Measurements from ENCODE around the gene CHAF1A. TPM values are rescaled to one million over a fixed set of nuclear protein-coding genes. Genes with fewer than 3 reads are reported as not detected.

CHAF1A gene
- polyA plus RNA-seq, 1 donor from 2014 or later = 9.4 TPM

GRCh38 chr19:4423416-4424126, 21.1 kb downstream of the CHAF1A start:
- Histone ChIP-seq H2AFZ (ENCODE audit: low read depth, low read length) (no peak overlapping the region), H3F3A (ENCODE audit: insufficient read depth, low read length, poor library complexity, severe bottlenecking) (no peaks in the 10 kb centered on the region), H3K9ac (ENCODE audit: low read length) (no peak overlapping the region), H3K4me2 (ENCODE audit: low read length) (no peak overlapping the region), H3K4me3 (ENCODE audit: low read length) (no peak overlapping the region), H3K27ac (ENCODE audit: low read length) (no peak overlapping the region), H3K36me3 (ENCODE audit: insufficient read depth, low read length) (no peaks in the 10 kb centered on the region), H3K27me3 (ENCODE audit: insufficient read depth, low read depth, low read length) (no peaks in the 10 kb centered on the region), H3K9me3 (ENCODE audit: low read length) (no peaks in the 10 kb centered on the region), H3K9me2 (ENCODE audit: insufficient read depth, low read length) (no peaks in the 10 kb centered on the region), H4K20me1 (ENCODE audit: insufficient read depth) (no peaks in the 10 kb centered on the region), H3K79me2 (replicated peaks; ENCODE audit: insufficient read depth, low read length) (no peaks in the 10 kb centered on the region)
- TF ChIP-seq MXI1 (conservative IDR thresholded peaks at IDR 0.05; ENCODE audit: poor library complexity, severe bottlenecking) (no peak), RAD21 (conservative IDR thresholded peaks at IDR 0.05) (no peak), EZH2 (IDR thresholded peaks at IDR 0.05; ENCODE audit: borderline replicate concordance, insufficient read depth, low read length, poor library complexity, severe bottlenecking) (no peak), SMC3 (conservative IDR thresholded peaks at IDR 0.05; ENCODE audit: poor library complexity) (no peak), CTCF (IDR thresholded peaks at IDR 0.05; ENCODE audit: poor library complexity, severe bottlenecking) (no peak), EP300 (conservative IDR thresholded peaks at IDR 0.05; ENCODE audit: poor library complexity, severe bottlenecking) (no peak), REST (IDR thresholded peaks at IDR 0.05; ENCODE audit: borderline replicate concordance) (no peak), POLR2AphosphoS5 (IDR thresholded peaks at IDR 0.05) (no peak), TAF1 (IDR thresholded peaks at IDR 0.05; ENCODE audit: low read depth) (no peak)

GRCh38 chr19:4425537-4425936, 23.1 kb downstream of the CHAF1A start:
- TF ChIP-seq POLR2AphosphoS5 (IDR thresholded peaks at IDR 0.05) (no peak), CTCF (IDR thresholded peaks at IDR 0.05; ENCODE audit: poor library complexity, severe bottlenecking) (no peak), TAF1 (IDR thresholded peaks at IDR 0.05; ENCODE audit: low read depth) (no peak), RAD21 (conservative IDR thresholded peaks at IDR 0.05) (no peak), EZH2 (IDR thresholded peaks at IDR 0.05; ENCODE audit: borderline replicate concordance, insufficient read depth, low read length, poor library complexity, severe bottlenecking) (no peak), EP300 (conservative IDR thresholded peaks at IDR 0.05; ENCODE audit: poor library complexity, severe bottlenecking) (no peak), MXI1 (conservative IDR thresholded peaks at IDR 0.05; ENCODE audit: poor library complexity, severe bottlenecking) (no peak), SMC3 (conservative IDR thresholded peaks at IDR 0.05; ENCODE audit: poor library complexity) (no peak), REST (IDR thresholded peaks at IDR 0.05; ENCODE audit: borderline replicate concordance) (no peak)
- Histone ChIP-seq H3K79me2 (replicated peaks; ENCODE audit: insufficient read depth, low read length) (no peaks in the 10 kb centered on the region), H3K27ac (ENCODE audit: low read length) (no peak overlapping the region), H2AFZ (ENCODE audit: low read depth, low read length) (no peak overlapping the region), H3K9me3 (ENCODE audit: low read length) (no peaks in the 10 kb centered on the region), H3K9ac (ENCODE audit: low read length) (no peak overlapping the region), H3K9me2 (ENCODE audit: insufficient read depth, low read length) (no peaks in the 10 kb centered on the region), H3K36me3 (ENCODE audit: insufficient read depth, low read length) (no peaks in the 10 kb centered on the region), H3K27me3 (ENCODE audit: insufficient read depth, low read depth, low read length) (no peaks in the 10 kb centered on the region), H3K4me2 (ENCODE audit: low read length) (no peak overlapping the region), H3K4me3 (ENCODE audit: low read length) (no peak overlapping the region), H4K20me1 (ENCODE audit: insufficient read depth) (no peaks in the 10 kb centered on the region), H3F3A (ENCODE audit: insufficient read depth, low read length, poor library complexity, severe bottlenecking) (no peaks in the 10 kb centered on the region)
